Measurements from ENCODE around the gene BRIP1.

BRIP1 gene

GRCh38 chr17:61632826-61633225 lies 230.5 kb downstream of the BRIP1 start:
- Histone ChIP-seq H3K4me3 (replicated peaks; ENCODE audit: low read depth, low read length) (no peak overlapping the region), H3K36me3 (ENCODE audit: control insufficient read depth, insufficient read depth, low read length) (no peaks in the 10 kb centered on the region), H3K27me3 (replicated peaks; ENCODE audit: control insufficient read depth, insufficient read depth, low read length) (no peaks in the 10 kb centered on the region)
- no peak for TF ChIP-seq CTCF (IDR thresholded peaks at IDR 0.05; ENCODE audit: insufficient read depth, low read length, poor library complexity, severe bottlenecking)
- DNase-seq (ENCODE audit: extremely low read depth, insufficient read length): no peak

- Histone ChIP-seq H3K36me3 (ENCODE audit: control insufficient read depth, insufficient read depth, low read length) (no peaks in the 10 kb centered on the region), H3K4me3 (replicated peaks; ENCODE audit: low read depth, low read length) (no peak overlapping the region), H3K27me3 (replicated peaks; ENCODE audit: control insufficient read depth, insufficient read depth, low read length) (no peaks in the 10 kb centered on the region)
- no peak for DNase-seq (ENCODE audit: extremely low read depth, insufficient read length)
- TF ChIP-seq CTCF (IDR thresholded peaks at IDR 0.05; ENCODE audit: insufficient read depth, low read length, poor library complexity, severe bottlenecking): no peak
Measured at GRCh38 chr17:61631800-61632199, 231.5 kb downstream of the BRIP1 start.

Measured in GM06990 (cell line).